SKM-1 (cell line): Measurements from ENCODE around the gene LAT.
A peak's percentile ranks its signal among the peaks of the same experiment; 100 is the strongest.
"Not testable (repeated sequence)": the region's sequence is repeated elsewhere in the genome, so short reads cannot be mapped to it uniquely, and the experiment has no call there.

Experiments used
- DNase-seq: peaks from one replicate; lab custom pipeline; 2025; ENCODE audit not compliant: unreplicated experiment; lab: John Stamatoyannopoulos, UW

Gene LAT, protein sequence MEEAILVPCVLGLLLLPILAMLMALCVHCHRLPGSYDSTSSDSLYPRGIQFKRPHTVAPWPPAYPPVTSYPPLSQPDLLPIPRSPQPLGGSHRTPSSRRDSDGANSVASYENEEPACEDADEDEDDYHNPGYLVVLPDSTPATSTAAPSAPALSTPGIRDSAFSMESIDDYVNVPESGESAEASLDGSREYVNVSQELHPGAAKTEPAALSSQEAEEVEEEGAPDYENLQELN

DNA sequence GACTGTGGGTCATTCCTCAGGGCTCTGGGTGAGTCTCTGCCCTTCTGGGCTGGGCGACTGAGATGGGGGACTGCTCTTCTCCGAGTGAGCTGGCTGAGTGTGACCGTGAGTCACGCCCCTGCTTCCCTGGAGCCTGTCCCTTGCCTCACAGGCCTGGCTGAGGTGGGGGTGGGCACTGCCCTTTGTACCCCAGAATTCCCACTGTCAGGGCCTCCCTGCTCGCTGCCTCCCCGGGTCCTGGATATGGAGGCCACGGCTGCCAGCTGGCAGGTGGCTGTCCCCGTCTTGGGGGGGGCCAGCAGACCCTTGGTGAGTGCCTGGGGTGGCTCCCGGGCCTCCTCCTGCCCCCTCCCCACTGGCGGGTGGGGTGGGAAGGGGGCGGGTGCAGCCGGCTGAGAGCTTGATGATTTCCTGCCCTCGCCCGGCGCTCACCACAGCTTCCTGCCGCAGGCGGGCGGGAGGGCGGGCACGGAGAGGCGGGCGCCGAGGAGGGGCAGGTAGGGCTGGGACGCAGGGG lies at the start of gene LAT:
Gene LAT (plus strand): TSS at position 434 of the 517 bp plus-strand sequence. CDS start 366 bp downstream, outside the sequence.
- DNase-seq, result no peak

DNA sequence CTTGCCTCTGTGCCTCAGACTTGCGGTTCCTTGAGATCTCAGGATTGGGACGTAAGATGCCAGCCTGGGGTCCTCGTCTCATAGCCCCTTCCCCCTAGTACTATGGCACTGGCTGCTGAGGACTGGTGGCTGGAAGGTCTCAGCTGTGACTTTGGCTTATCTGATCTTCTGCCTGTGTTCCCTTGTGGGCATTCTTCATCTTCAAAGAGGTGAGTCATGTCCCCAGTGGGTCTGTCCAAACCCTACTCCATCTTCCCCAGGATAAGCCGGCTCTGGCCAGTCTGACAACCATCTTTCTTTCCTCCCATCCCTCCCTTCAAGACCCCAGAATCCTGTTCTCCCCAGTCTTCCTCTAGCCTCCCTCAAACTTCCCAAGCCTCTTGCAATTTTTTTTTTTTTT lies 49.5 kb upstream of the LAT start:
- no peak for DNase-seq

DNA sequence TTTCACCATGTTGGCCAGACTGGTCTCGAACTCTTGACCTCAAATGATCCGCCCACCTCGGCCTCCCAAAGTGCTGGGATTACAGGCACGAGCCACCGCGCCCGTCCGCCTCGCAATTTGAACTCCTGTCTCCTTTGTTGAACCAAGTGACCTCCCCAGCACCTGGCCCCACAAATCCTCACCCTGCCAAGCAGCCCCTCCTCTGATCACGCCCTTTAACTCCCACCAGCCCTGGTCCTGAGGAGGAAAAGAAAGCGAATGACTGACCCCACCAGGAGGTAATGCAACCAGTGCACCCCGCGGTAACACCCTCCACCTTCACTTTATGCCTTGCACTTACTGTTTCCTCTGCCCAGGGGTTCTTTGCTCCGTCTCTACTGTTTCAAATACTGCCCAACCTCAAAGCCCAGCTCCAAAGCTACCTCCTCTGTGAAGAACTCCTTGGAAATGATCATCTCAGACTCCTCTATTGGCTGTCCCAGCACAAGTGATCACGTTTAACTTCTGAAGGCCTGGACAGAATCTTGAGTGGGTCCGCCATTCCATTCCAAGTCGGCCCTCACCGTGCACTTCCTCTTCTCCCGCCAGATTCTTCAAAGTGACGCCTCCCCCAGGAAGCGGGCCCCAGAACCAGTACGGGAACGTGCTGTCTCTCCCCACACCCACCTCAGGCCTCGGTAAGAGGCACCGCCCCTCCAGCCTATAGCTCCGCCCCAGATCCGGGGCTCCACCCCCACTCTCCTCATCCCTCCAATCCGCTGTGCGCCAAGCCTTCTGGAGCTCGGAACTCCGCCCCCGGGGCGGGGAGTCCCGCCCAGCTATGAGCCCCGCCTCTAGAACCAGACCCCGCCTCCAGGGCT lies 48.7 kb upstream of the LAT start:
- DNase-seq, result peak; percentile 94

DNA sequence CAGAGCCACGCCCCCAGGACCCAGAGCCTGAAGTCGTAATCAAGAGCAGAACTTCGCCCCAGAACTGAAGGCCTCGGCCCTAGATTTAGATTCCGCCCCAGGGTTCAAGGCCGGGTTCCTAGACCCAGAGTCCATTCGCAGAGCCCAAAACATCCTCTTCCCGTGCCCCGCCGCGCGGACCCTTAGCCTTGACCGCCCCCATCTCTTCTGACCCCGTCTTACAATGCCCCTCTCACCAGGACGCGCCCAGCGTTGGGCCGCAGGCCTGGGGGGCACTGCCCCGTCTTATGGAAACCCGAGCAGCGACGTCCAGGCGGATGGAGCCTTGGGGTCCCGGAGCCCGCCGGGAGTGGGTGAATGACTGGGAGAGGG lies 48.1 kb upstream of the LAT start:
- DNase-seq, result no peak

DNA sequence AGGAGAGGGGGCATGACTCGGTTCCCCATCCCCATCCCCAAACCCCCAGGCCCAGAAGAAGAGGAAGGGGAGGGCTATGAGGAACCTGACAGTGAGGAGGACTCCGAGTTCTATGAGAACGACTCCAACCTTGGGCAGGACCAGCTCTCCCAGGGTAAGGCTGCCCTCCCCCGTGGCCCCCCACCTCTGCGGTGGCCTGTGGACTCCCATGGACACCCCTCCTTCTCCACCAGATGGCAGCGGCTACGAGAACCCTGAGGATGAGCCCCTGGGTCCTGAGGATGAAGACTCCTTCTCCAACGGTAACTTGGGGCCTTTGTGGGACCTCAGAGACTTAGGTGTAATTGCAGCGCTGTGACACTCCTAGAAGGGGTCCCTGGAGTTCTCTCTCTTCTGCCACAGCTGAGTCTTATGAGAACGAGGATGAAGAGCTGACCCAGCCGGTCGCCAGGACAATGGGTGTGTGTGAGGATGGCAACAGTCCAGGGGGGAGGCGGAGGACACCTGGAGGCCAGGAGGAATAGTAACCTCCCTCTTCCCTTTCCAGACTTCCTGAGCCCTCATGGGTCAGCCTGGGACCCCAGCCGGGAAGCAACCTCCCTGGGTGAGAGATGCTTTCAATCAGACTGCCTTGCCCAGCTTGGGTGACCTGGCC lies 47.5 kb upstream of the LAT start:
- DNase-seq, result no peak

DNA sequence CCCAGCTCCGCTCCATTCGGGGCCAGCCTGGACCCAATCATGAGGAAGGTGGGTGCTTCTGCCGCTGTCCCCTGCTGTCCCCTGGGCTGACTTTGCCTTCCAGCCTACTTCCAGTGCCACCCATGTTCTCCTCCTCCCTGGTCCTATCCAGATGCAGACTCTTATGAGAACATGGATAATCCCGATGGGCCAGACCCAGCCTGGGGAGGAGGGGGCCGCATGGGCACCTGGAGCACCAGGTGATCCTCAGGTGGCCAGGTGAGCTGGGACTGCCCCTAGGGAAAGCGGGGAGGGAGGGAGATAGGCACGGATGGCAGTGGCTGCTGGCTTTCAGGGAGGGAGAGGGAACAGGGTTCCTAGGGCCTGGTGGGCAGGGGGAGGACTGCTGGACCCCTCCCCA lies 46.1 kb upstream of the LAT start:
- no peak for DNase-seq

DNA sequence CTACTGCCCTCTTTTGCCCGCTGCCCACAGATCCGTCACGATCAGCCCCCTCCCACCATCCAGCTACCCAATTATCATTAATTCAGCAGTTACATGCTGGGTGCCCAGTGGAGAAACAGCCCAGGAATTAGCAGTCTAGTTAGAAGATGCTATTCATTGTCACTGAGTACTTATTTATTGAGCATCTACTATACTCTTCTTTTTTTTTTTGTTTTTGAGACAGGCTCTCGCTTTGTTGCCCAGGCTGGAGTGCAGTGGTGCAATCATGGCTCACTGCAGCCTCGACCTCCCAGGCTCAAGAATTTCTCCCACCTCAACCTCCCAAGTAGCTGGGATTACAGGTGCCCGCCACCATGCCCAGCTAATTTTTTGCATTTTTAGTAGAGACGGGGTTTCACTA lies 45.0 kb upstream of the LAT start:
- DNase-seq, result not testable (repeated sequence)

DNA sequence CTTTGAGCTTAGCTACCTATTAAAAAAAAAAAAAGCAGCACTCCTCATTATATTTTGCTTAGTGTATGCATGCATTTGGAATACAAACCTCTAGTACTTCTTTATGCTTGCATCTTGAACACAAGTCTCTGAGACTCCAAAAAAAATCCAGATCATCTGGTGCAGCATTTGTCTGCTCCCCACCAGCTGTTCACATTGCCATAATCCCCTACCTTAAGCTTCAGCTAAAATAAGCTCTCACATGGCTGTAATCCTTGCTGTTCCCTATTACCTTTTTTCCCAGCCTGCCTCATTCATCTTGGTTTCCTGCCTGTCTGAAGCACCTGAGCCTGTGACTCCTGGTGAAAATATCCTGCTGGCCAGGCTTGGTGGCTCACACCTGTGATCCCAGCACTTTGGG lies 41.6 kb upstream of the LAT start:
- no peak for DNase-seq

DNA sequence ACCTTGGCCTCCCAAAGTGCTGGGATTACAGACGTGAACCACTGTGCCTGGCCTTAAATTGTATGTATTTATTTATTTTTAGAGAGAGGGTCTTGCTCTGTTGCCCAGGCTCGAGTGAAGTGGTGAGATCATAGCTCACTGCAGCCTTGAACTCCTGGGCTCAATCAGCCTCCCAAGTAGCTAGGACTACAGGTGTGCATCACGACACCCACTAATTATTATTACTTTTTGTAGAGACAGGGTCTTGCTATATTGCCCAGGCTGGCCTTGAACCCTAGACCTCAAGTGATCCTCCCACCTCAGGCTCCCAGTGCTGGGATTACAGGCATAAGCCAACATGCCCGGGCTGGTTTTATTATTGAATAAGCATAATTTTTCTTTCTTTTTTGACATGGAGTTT lies 38.2 kb upstream of the LAT start:
- no peak for DNase-seq

DNA sequence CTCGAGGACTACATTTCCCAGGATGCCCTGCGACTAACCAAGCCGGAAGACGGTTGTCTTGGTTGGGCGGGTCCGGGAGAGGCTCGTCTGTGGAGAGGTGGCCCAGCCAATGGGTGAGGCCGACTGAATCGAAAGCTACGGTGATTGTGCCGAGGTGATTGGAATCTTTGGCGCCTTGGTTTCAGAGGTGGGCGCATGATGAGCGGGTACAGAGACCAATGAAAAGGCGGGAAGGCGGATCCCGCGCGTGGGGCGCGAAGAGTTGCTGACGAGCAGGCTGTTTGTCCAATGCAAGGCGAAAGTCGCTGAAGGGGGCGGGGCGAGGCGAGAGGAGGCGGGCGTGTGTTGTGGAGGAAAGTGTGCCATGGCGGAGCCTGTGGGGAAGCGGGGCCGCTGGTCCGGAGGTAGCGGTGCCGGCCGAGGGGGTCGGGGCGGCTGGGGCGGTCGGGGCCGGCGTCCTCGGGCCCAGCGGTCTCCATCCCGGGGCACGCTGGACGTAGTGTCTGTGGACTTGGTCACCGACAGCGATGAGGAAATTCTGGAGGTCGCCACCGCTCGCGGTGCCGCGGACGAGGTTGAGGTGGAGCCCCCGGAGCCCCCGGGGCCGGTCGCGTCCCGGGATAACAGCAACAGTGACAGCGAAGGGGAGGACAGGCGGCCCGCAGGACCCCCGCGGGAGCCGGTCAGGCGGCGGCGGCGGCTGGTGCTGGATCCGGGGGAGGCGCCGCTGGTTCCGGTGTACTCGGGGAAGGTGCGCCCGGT lies 34.0 kb upstream of the LAT start, which contains the start of gene NFATC2IP:
Gene NFATC2IP (plus strand): TSS at position 290 of the 762 bp plus-strand sequence. CDS start 75 bp downstream, at position 365.
- DNase-seq, result peak; percentile 99

DNA sequence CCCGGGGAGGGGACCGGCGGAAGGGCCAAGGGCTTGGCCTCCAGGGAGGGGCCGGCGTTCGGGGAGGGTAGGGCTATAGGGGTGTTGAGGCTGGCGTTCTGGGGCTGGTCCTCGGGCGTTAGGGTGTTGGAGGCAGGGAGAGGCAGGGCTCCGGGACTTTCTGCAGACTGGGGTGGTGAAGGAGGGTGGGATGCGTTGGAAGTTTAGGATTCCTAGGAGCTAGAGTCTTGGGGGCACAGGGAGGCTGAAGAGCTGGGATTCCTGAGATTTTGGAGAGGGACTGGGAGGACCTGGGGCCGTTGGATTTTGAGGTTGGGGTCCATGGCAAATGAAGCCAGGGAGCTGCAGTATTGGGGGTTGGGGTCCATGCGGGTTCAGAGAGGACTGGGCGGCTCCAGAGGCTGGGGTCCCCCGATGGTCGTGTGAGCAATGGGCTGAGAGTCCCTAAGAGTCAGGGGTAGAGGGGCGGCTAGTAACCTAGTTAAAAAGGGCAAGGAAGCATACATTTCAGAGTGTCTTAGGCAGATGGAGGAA lies 33.4 kb upstream of the LAT start:
- no peak for DNase-seq

DNA sequence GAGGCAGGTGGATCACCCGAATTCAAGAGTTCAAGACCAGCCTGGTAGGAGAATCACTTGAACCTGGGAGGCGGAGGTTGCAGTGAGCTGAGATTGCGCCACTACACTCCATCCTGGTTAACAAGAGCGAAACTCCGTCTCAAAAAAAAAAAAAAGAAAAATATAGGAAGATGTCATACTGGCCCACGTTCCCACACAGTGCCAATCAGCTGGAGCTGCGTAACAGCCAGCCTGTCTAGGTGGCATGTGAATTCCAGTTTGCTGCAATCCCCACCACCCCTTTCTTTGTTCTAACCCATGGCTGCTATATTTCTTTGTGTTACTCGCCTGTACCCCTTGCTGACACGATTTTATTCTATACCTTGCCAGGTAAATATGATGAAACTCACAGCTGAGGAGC lies 26.6 kb upstream of the LAT start:
- DNase-seq, result no peak

DNA sequence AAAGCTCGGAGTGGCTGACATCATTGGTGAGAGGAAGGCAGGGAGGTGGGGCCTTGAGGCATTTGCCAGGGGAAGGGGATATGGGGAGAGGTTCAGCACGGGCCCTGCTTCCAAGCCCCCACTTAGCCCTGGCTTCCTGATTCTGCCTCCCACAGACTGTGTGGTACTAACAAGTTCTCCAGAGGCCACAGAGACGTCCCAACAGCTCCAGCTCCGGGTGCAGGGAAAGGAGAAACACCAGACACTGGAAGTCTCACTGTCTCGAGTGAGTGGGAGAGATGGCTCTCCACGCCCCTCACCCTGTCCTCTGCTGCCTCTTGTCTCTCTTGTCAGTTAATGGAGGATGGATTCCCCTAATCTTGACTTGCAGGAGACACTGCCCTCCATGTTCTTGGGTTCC lies 26.0 kb upstream of the LAT start:
- DNase-seq, result no peak

DNA sequence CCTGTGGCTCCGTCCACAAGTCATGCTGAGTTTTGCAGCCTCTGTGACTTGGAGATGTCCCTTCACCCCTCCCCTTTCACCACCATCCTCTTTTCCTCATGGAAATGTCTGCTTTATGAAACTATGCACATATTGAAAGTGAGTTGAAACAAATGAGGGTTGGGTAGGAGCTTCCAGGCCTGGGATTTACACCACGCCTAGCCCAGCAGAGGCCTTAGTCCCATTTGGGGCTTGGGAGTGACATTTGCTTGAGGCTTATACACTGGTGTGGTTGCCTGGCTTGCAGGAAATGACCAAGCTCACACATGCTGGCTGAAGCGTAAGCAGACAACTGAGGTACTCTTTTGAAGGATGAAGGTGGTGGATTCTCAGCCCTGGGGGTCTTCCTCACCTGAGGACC lies 20.8 kb upstream of the LAT start:
- no peak for DNase-seq

DNA sequence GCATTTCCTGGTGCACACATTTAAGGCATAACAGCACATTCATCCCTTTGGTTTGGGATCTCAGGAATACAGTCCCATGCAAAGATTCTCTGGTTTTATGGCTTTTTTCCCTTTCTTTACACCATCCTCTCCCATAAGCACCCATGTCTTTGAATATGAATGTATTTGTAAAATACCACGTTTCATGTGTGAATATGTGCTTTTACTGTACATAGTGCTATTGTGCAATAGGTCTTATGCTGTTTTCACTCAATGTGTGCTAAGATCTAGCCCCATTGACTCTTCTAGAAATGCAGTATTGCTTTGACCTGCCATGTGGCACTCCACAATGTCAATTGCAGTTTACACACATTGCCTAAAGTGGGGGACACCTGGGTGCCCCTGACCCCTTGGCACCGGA lies 20.4 kb upstream of the LAT start:
- no peak for DNase-seq

DNA sequence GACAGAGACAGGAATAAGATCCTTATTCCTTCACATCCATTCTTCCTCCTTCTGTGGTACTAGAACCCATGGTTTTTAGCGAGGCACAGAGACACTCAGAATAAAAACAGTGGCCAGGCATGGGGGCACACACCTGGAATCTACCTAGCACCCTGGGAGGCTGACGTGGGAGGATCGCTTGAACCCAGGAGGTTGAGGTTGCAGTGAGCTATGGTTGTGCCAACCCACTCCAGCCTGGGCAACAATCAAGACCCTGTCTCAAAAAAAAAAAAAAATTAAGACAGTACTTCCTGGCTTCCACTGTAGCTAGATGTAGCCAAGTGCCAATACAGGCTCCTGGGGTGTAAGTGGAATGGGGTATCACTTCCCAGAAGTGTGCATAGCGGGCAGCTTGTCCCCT lies 17.7 kb upstream of the LAT start:
- no peak for DNase-seq

DNA sequence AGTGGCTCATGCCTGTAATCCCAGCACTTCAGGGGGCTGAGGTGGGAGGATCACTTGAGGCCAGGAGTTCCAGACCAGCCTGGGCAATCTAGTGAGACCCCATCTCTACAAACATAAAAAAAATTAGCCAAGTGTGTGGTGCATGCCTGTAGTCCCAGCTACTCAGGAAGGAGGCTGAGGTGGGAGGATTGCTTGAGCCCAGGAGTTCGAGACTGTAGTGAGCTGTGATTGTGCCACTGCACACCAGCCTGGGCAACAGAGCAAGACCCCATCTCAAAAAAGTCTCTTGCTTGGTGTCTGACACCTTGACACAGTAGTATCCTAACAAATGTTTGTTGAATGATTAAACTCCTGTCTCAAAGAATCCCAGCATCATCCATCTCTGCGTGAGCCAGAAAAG lies 15.2 kb upstream of the LAT start:
- DNase-seq, result not testable (repeated sequence)

DNA sequence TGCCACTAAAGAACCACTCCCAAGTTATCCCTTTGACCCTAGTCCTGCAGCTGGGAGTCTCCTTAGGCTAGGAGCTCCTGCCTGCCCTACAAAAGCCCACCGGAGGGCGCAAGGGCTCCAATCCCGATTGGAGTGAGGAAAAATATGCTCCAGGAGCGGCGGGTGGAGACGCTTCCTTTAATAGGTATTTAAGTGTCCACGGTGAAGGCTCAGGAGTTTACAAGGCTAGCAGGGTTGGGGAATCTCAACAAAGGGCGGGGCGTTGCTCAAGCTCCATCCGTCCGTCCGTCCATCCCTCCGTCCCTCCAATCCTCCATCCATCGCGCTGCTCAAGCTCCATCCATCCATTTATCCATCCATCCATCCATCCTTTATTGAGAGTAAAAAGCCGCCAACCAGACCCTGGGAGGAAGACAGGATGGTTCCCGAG lies 10.8 kb upstream of the LAT start:
- DNase-seq, result no peak

DNA sequence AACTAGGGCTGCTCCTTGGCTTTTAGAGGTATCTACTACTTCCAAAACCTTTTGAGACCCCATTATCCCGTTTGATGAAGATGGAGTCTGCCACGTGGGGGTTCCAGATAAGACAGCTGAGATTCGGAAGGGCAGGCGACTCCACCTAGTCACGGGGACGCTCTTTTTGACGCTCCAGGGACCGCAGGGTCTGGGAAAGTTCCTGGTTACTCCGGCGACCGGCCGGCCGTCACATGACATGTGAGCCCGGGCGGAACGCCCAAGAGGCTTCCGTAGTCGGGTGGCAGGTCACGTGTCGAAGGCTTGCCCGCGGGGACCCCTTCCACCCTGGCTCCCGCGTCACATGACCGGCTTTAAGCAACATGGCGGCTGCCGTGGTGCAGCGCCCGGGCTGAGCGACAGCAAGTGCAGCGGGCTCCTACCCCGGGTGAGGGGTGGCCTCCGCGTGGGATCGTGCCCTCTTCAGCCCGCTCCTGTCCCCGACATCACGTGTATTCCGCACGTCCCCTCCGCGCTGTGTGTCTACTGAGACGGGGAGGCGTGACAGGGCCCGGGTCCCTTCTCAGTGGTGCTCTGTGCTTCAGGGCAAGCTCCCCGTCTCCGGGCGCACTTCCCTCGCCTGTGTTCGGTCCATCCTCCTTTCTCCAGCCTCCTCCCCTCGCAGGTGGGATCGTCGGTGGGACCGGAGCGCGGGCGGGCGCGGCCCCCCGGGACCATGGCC lies 10.3 kb upstream of the LAT start, which contains the start of gene SPNS1:
Gene SPNS1 (plus strand): TSS at position 342 of the 721 bp plus-strand sequence. CDS start 374 bp downstream, at position 716.
- peak; percentile 69 for DNase-seq

DNA sequence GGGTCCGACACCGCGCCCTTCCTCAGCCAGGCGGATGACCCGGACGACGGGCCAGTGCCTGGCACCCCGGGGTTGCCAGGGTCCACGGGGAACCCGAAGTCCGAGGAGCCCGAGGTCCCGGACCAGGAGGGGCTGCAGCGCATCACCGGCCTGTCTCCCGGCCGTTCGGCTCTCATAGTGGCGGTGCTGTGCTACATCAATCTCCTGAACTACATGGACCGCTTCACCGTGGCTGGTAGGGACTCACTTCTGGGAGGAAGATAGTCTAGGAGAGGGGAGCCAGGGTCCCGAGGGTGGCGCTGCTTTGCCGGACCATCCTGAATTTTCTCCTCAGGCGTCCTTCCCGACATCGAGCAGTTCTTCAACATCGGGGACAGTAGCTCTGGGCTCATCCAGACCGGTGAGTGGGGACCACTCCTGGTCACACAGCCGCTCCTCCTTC lies 9.7 kb upstream of the LAT start:
- no peak for DNase-seq
